HepG2 (cell line): Measurements from ENCODE around the gene LHX3.

Experiments used
- CTCF ChIP-seq: sonication (generic); formaldehyde crosslinking; IDR thresholded peaks from 2 replicates; pipeline ENCODE4 v1.5.0; 2020; ENCODE audit warnings: mild to moderate bottlenecking, missing genetic modification reagents, moderate library complexity
- ETV5 ChIP-seq: IDR thresholded peaks from 2 replicates; pipeline ENCODE4 v1.6.1; 2018; ENCODE audit warnings: missing biosample characterization, missing genetic modification reagents, inconsistent platforms, borderline replicate concordance
- FOXJ3 ChIP-seq: sonication (generic); formaldehyde crosslinking; IDR thresholded peaks from 2 replicates; pipeline ENCODE4 v1.4.0; 2020; ENCODE audit warnings: missing genetic modification reagents, mild to moderate bottlenecking, borderline replicate concordance
- HDAC2 ChIP-seq: sonication (generic); formaldehyde crosslinking; IDR thresholded peaks from 2 replicates; pipeline ENCODE4 v1.4.0; 2020; ENCODE audit warnings: missing genetic modification reagents
- HMGA1 ChIP-seq: sonication (generic); formaldehyde crosslinking; conservative IDR thresholded peaks from 2 replicates; pipeline ENCODE4 v1.4.0; 2020; ENCODE audit warnings: missing genetic modification reagents
- MTF2 ChIP-seq: sonication (generic); formaldehyde crosslinking; IDR thresholded peaks from 2 replicates; pipeline ENCODE4 v1.5.0; 2020; ENCODE audit warnings: missing genetic modification reagents, borderline replicate concordance
- NR2F6 ChIP-seq, 2 experiments: IDR thresholded peaks; 2 replicates each; pipeline ENCODE4 v1.6.1; 2016; ENCODE audit warnings: antibody characterized with exemption in 1 of 2, mild to moderate bottlenecking in 1 of 2
- POLR2A ChIP-seq, 2 experiments: IDR thresholded peaks; 2 replicates each; pipeline ENCODE4 v1.6.1; 2011; ENCODE audit warnings: low read depth in 2 of 2, low read length in 2 of 2, mild to moderate bottlenecking in 1 of 2, moderate library complexity in 1 of 2; ENCODE audit not compliant: insufficient read depth in 1 of 2
- TBL1XR1 ChIP-seq: fragments of 150-350 bp; IDR thresholded peaks from 2 replicates; pipeline ENCODE4 v1.6.1; 2014; ENCODE audit warnings: borderline replicate concordance, low read length; ENCODE audit not compliant: partially characterized antibody
- TERF1 ChIP-seq: sonication (generic); formaldehyde crosslinking; IDR thresholded peaks from 2 replicates; pipeline ENCODE4 v1.8.0; 2022; ENCODE audit warnings: mild to moderate bottlenecking, missing genetic modification reagents, moderate library complexity
- YY1 ChIP-seq: IDR thresholded peaks from 2 replicates; pipeline ENCODE4 v1.6.1; 2011; ENCODE audit warnings: low read length, low read depth, moderate library complexity, mild to moderate bottlenecking; ENCODE audit not compliant: insufficient read depth, insufficient replicate concordance
- ZBTB49 ChIP-seq: sonication (generic); formaldehyde crosslinking; IDR thresholded peaks from 2 replicates; pipeline ENCODE4 v1.4.0; 2020; ENCODE audit warnings: missing genetic modification reagents, borderline replicate concordance
- ZEB1 ChIP-seq: IDR thresholded peaks from 2 replicates; pipeline ENCODE4 v1.6.1; 2012; ENCODE audit warnings: mild to moderate bottlenecking, low read depth, inconsistent platforms; ENCODE audit not compliant: insufficient replicate concordance

GRCh38 chr9:136204145-136204805 lies 653 bp downstream of the LHX3 start:
- TF ChIP-seq YY1 (no peak), NR2F6 (IDR thresholded peaks at IDR 0.05) (no peak), NR2F6 (CRISPR knock-in tag; IDR thresholded peaks at IDR 0.05) (no peak), POLR2A (IDR thresholded peaks at IDR 0.05; ENCODE audit: insufficient read depth in 1 of 2, low read depth in 2 of 2, low read length in 2 of 2) (no peak), TERF1 (CRISPR knock-in tag) (no peak), HDAC2 (CRISPR knock-in tag) (no peak), ZBTB49 (CRISPR knock-in tag) (no peak), ZEB1 (no peak), TBL1XR1 (no peak), MTF2 (no peak), HMGA1 (no peak), FOXJ3 (CRISPR knock-in tag) (no peak), CTCF (CRISPR knock-in tag) (no peak), ETV5 (no peak)
